ENCODE results near the gene BCL7C.
"Not testable (repeated sequence)": the region's sequence is repeated elsewhere in the genome, so short reads cannot be mapped to it uniquely, and the experiment has no call there.

The BCL7C gene

DNA sequence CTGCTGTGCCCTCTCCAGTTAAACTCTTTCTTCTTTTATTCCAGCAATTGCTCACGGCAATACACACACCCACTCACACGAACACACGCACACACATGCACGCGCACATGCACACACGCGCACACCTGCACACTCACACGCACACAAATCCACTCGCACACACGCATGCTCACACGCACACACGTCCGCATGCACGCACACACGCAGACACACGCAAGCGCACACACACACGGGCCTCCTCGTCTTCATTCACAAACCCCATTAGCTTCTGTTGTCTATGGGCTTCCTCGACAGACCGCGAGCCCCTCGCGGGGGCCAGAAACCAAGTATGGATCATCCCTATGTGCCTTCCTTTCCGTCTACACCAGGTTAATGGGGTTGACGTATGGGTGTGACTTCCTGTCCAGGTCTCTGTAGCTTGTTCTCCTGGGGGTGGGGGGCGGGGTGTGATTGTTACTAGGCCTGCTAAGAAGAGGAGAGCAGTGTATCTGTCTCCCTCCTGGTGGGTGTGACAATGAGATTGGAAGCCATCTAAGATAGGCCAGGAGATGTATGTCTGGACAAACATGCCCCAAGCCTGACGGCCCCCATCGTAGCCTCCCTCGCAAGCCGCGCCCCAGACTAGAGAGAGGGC, 1.9 kb upstream of the BCL7C start:
- no peak for DNase-seq (ENCODE audit: low read depth in 2 of 2)

DNA sequence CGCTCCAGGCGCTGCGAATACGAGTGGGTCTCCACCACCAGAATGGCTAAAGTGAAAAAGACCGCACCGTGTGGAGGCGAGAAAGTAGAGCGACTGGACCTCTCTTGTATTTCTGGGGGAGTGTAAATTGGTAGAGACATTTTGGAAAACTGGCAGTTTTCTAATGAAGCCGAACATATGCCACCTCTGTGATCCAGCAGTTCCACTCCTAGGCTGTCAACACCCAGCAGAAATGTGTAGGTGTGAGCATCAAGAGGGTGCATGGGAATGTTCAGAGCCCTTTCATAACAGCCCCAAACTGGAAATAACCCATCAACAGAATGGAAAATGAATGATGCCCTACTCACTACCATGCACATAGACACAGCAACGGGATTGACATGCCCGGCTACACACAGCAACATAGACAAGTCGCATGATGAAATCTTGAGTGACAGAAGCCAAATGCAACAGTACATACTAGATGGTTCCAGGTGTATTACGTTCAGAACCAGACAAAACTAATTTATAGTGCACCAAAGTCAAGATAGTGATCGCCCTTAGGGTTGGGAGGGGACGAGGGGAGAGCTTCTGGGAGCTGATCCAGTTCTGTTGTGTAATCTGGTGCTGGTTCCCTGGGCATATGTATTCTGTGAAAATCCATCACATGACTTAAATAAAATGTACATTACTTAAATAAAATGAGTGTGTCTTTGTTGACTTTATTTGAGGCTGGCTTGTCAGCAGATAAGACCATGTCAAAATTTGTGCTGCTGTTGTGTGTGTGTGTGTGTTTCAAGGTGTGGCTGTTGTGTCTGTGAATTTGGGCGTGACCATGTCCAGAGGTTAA, 877 bp upstream of the BCL7C start:
- no peak for DNase-seq (ENCODE audit: low read depth in 2 of 2)

DNA sequence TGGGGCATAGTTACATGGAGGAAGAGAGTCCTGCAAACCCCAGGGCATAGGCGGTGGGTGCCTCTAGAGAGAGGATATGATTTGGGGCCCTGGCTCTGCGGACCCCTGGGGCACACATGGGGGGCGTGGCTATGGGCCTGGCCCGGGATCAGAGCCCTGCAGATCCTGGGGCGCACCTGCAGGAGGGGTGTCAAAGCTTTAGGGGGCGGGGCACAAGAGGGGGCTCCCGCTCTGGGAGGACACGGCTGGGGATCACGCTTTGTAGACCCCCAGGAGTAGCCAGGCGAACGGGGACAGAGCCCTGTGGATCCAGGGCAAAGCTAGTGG, 497 bp downstream of the BCL7C start:
- DNase-seq (ENCODE audit: low read depth in 2 of 2) = no peak

DNA sequence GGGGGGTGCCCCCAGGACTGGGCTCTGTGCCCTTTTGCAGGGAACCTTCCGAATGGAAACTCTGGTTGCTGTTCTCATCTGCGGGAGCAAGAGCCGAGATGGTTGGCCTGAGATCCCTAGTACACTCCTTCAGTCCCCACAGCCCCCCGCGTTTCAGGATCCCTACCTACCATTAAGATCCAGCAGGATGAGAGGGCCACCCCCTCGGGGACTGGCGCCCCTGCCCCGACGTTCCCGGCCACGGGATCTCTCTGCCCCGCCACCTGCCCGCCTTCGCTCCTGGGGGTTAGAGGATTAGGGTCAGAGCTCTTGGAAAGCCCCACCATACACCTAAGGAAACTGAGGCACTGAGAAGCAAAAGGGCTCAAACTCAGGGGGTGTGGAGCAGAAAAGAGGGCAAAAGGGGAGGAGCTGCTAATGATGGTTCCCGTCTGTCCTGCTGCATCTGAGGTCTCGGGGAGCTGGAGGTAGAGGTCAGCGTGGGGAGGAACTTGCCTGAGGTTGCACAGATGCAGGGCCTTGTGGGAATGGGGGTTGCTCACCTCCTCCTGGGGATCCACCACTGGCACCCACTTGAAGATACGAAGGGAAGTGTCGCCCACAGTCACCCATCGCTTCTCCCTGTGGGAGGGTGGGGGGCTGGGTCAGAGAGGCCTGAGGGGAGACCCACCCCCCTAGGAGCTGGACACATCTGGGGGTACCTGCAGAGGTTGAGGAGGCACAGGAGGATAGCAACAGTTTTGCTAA, 1.0 kb downstream of the BCL7C start:
- DNase-seq (ENCODE audit: low read depth in 2 of 2) = no peak

DNA sequence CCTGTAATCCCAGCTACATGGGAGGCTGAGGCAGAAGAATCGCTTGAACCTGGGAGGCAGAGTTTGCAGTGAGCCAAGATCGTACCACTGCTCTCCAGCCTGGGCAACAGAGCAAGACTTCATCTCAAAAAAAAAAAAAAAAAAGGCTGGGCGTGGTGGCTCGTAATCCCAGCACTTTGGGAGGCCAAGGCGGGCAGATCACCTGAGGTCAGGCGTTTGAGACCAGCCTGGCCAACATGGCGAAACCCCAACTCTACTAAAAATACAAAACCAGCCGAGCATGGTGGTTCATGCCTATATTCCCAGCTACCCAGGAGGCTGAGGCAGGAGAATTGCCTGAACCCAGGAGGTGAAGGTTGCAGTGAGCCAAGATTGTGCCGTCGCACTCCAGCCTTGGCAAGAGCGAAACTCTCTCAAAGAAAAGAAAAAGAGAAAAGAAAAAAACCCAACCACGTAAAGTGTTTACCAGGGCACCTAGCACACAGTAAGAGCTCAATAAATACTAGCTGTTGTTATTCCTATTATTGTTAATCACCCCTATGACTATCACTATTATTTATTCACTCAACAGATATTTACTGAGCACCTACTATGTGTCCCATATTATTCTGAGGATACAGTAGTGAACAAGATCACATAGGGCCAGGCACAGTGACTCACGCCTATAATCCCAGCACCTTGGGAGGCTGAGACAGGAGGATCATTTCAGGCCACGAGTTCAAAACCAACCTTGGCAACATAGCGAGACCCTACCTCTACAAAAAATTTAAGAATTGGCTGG, 2.6 kb downstream of the BCL7C start:
- DNase-seq (ENCODE audit: low read depth in 2 of 2) = not testable (repeated sequence)

DNA sequence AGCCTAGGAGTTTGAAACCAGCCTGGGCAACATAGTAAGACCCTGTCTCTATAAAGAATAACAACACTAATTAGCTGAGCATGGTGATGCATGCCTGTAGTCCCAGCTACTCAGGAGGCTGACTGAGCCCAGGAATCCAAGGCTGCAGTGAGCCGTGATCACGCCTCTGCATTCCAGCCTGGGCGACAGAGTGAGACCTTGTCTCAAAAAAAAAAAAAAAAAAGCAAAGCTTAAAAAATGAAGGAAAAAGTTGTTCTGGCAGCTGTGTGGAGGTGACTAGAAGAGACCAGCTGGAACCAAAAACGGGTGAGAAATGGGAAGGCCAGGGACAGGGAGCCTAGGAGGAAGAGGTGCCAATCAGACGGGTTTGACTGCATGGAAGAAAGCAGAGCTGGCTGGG, 4.2 kb downstream of the BCL7C start:
- no peak for DNase-seq (ENCODE audit: low read depth in 2 of 2)

DNA sequence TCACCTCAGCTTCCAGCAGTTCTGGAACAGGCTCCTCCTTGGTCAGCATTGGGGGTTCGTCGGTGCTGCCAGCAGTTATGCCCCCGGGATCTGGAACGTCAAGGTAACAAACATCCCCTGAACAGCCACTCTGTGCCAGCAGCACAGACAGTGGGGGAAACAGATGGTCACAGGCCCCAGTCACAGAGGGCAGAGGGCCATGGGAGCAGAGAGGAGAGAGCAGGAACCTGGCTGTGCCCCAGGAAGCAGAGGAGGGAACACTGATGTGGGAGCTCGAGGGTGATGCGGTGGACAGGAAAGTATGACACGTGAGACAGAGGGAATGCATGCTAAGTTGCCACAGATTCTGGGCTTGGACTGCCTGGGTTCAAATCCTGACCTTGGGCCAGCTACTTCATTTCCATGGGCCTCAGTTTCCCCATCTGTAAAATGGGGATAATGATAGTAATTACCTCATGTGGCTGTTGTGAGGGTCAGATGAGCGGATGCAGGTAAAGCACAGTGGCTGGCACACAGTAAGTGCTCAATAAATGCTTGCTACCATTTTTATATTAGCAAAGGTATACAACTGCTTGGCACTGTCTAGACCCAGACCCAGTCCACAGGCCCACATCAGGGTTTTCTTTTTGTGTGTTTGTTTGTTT, 4.9 kb downstream of the BCL7C start:
- DNase-seq (ENCODE audit: low read depth in 2 of 2) = no peak

DNA sequence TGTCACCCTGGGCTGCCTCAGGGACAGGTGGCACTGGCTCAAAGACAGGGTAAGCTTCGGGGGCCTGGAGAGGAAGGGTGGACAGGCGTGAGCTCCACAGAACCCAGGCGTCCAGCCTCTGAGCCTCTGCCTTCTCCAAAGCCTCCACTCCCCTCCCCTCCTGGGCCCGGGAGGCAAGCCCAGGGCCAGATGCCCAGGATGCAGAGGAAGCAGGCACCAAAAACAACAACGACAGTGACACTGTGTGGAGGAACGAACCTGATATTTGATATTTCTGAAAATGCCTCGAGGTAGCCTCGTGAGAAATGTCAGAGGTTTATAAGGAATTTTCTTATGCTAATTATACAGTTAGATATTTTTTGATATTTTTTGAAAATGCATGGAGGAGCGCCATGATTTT, 6.0 kb downstream of the BCL7C start:
- DNase-seq (ENCODE audit: low read depth in 2 of 2) = no peak

DNA sequence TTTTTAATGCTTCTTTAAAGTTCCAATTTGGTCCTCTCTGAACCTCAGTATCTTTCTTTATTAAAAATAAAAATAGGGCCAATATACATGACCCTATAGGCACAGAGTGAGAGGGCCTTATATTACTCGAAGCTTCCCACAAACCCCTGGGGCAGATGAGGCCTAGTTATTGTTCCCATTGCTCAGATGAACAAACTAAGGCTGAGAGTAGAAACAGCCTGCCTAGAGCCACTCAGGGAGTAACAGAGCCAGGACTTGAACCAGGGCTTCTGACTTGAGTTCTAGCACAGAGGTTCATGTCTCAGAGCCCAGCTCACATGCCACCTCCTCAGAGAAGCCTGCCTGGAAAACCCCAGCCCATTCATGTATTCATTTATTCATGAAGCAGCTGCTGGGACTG, 7.7 kb downstream of the BCL7C start:
- no peak for DNase-seq (ENCODE audit: low read depth in 2 of 2)

DNA sequence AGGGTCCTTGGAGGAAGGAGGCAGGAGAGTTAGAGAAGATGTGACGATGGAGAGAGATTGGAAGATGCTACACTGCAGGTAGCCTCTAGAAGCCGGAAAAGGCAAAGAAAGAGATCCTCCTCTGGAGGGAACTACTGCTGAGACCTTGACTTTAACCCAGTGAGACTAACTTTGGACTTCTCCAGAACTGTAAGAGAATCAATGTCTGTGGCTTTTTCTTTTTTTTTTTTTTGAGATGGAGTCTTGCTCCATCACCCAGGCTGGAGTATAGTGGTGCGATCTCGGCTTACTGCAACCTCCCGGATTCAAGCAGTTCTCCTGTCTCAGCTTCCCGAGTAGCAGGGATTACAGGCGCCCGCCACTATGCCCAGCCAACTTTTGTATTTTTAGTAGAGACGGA, 8.7 kb downstream of the BCL7C start:
- DNase-seq (ENCODE audit: low read depth in 2 of 2) = no peak

DNA sequence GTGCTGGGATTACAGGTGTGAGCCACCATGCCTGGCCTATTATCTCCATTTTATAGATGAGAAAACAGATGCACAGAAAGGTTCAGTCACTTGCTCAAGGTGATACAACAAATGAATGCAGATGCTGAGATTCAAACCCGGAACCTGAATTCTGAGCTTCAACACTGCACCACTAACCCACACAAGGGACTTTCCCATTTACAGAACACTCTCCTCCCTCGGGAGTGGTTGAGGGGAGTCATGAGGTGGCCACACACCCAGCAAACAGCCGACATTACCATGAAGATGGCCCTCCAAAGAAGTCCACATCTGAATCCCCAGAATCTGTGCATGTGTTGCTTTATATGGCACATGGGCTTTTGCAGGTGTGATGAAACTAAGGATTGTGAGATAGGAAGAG, 9.1 kb downstream of the BCL7C start:
- no peak for DNase-seq (ENCODE audit: low read depth in 2 of 2)

DNA sequence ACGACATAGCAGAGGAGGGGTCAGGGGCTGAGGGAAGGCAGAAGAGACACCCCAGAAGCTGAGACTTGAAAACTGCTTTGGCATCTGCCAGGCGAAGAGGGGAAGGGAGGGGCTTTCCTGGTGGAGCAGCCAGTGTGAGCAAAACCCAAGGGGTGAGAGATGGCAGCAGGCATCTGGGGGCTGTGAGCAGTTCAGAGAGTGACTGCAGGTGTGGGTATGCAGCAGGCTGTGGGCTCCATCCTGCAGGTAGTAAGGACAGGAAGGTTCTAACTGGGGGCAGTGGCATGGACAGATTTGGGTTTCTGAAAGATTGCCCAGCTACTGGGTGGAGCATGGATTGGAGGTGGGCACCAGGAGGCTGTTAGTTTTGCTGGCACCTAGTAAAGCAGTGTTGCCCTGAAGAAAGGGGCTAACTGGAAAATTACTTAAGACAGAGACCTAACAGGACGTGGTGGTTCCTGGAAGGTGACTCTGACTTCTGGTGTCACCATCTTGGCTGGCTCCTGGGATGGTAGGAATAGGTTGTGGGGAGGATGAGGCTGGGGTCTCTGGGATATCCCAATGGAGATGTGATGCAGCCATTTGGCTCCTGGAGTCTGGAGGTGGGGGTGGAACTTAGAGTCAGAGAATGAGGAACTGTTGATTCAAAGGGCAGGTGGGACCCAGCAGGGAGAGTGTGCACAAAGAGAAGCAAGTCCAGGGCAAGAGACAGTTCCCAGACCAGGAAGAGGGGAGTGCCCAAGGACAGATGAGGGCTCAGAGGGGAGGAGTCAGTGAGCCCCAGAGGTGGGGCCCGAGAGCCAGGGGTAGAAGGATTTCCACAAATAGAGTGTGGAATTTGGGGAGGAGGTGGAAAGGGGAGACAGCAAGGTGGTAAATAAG, 11.2 kb downstream of the BCL7C start:
- DNase-seq (ENCODE audit: low read depth in 2 of 2) = no peak

DNA sequence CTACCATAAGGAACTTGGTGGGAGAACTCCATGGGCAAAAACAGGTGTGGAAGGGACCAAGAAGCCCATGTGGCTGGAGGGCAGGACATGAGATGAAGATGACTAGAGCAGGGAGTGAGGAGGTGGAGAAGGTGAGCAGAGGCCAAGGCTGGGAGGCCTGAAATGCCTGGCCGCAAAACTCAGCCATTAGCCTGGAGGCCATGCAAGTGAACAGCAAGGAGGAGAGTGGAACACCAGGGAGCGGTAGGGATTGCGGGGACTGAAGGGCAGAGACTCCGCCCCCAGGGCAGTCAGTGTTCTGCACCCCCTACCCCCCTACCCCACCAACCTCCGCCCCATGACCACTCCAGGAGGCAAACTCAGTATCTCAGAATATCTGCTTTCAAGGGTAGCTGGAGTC, 17.0 kb downstream of the BCL7C start:
- DNase-seq (ENCODE audit: low read depth in 2 of 2) = no peak

DNA sequence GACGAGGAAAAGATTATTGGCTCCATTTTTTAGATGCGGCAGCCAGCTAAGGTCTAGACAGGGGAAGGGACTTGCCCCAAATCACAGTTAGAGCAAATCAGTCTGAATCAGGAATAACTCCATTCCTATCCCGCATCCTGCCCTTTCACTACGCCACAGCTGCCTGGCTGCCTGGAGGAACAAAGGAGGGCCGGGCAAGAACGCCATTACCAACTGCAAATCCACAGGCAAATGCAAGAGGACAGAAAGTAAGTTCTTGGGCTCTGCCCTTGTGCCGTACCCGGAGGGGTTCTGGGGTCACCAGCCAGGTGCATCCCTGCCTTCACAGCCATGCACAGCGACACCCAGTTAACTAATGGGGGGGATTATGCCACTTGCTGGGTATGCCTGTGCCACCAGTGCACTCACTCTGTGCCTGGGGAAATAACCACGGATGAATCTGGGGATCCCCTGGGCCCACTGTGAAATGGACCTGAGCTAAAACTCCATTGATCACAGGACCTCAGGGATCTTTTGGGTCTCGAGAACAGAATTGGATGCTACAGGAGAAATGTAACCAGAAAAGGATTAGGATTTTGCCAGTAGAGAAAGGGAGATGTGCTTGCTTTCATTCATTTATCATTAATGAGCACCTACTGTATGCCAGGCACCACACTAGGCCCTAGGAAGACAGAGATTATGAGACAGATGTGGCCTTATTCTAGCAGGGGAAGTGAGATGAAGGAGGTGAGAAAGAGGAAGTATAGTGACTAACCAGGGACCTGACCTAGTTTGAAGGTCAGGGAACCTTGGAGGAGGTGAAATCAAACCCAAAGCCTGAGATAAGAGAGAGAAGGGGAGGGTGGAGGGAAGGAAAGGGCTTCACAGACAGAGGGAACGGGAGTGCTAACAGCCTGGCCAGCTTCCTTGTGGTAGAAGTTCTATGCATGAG, 17.7 kb downstream of the BCL7C start:
- DNase-seq (ENCODE audit: low read depth in 2 of 2) = no peak

DNA sequence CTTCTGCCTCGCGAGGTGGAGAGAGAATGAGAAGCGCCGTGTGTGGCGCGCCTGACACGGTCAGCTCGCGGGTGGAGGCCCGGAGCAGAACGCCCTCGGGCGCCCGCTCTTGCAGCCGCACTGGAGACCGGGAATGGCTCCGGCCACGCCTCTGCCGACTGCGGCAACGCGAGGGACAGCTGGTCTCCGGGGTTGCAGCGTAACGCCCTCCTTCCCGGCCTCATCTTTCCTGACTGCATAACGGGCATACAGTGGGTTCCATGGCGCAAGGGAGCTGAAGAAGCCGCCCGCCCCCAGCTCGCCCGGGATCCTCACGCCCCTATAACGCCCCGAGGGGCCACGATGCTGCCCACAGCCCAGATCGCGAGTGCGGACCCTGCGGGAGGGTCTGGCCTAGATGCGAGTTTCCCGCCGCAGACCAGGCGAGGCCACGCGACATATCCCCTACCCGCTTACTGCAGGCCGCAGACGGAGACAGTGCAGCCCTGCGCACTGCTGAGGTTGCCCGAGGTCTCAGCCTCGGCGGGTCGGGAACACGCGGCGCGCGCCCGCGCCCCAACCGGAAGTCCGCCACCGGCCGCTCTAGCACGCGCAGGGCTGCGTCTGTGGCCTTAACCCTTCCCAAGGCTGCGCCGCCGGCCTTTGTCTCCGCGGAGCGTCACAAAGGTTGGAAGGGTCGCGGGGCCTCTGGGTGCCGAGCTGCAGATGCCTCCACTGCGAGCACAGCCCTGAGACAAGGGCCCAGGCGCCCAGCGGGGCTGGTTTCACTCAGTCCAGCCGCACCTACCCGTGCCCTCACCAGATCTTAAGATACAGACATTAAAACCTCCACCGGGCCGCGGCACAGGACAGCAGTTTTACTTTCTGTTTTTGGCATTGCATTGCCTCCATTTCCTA, 18.8 kb downstream of the BCL7C start:
- DNase-seq (ENCODE audit: low read depth in 2 of 2) = peak; percentile 77 to 89

DNA sequence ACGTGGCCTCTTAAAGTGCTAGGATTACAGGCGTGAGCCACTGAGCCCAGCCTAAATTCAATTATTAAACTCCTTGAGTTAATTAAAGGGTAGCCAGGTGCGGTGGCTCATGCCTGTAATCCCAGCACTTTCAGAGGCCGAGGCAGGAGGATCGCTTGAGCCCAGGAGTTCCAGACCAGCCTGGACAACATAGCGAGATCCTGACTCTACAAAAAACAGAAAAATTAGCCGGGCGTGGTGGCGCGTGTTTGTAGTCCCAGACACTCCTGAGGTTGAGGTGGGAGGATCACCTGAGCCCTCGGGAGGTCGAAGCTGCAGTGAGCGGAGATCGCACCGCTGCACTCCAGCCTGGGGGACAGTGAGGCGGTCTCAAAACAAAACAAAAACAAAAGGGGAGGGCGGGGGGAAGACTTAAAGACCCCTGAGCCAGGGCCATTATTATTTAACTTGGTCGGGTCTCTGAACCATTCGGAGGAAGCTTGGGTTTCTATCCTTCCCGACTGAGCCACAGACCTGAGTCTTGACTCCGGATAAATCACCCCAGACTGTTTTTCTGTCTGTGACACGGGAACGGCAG, 19.5 kb downstream of the BCL7C start:
- DNase-seq (ENCODE audit: low read depth in 2 of 2) = no peak

DNA sequence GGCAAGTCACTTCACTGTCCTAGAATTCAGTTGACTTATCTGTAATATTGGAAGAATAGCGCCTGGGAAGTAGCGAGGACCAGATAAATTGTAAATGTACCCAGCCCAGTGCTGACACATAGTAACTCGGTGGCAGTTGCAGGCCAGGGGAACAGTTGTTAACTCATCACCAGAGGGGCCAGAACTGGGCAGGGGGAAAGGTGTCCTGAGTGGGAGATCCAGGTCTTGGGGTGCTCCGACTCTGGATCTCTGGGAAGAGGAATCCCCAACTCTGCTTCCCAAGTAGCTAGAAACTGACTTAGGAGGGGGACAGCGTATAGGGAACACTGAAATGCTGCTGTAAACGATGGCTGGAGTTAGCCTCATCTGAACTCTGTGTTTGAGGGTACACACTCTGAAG, 23.0 kb downstream of the BCL7C start:
- no peak for DNase-seq (ENCODE audit: low read depth in 2 of 2)

DNA sequence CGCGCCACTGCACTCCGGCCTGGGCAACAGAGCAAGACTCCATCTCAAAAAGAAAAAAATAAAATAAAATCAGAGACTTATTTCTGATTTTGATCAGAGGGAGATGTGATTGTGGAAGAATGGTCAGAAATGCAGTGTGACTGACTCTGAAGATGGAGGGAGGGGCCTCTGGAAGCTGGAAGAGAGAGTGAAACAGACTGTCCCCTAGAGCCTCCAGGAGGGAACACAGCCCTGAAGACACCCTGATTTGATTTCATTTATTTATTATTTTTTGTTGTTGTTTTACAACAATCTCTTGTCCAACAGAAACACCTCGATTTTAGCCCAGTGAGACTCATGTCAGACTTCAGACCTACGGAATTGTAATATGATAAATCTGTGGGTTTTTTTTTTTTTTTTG, 26.1 kb downstream of the BCL7C start:
- no peak for DNase-seq (ENCODE audit: low read depth in 2 of 2)

Data from stimulated activated CD8-positive, alpha-beta memory T cell treated with anti-CD3 and anti-CD28 coated beads, Interleukin-7, amount 100 ng/mL, for 4 hours (primary cell).